Inferior parietal cortex (tissue), 1 donor: ENCODE measurements around the gene DSCAM.
"Not testable (repeated sequence)": the region's sequence is repeated elsewhere in the genome, so short reads cannot be mapped to it uniquely, and the experiment has no call there.

Experiments
- DNase-seq: peaks from one replicate; pipeline ENCODE4 v3.0.0-alpha.2; 2016; ENCODE audit errors: extremely low spot score

DSCAM gene

DNA sequence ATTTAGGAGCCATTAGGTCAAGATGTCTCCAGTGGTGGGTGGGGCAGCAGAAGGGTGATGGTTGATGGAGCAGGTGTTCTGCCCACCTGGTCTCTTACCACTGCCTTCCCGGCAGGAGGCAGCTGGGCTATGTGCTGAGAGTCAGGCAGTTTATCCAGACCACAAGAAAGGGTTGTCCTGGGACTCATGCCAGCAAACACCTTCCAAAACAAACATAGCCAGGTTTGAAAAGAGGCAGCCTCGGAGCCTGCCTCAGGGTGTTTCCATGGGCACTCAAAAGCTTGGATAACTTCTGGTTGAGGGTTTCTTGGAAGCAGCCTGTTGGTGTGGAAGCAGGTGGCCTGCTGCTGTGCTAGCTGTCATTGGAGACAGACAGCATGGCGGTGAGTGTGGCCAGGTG lies 792.6 kb downstream of the DSCAM start:
- DNase-seq = no peak

GRCh38 chr21:40053007-40053406 lies 794.0 kb downstream of the DSCAM start:
- peak; percentile 75 for DNase-seq

- DNase-seq = no peak
Measured at GRCh38 chr21:40052276-40052675, 794.7 kb downstream of the DSCAM start.

DNA sequence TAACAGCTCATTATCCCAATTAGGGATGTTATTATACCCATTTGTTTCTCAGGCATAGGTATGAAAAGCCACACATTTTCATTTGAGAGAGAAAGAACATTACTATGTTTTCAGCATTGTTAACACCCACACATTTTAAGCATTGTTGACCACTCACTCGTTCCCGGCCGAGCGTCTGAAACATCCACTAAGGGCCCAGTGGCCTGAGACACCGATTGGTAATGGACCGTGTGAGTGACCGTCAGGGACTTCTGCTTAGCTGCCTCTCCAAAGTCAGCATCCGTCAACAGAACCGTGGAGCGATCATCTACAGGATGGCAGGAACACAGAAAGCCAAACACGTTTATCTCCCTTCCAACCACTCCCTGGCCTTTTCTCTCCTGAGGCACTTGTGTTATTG lies 795.2 kb downstream of the DSCAM start:
- no peak for DNase-seq

DNA sequence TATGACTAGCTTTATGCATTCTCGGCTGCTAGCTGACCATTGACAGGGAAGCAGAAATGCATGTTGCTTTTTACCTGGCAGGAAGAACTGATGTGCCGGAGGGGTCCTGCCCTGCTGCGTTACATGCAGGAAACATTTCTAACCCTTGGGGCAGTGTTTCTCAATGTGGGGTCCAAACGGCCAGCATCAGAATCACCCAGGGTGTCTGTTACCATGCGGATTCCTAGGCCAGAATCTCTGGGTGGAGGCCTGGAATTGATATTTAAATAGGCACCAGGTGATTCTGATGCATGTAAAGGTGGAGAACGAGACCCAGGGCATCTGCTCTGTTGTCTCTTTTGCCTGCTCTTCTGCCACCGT lies 797.0 kb downstream of the DSCAM start:
- DNase-seq = no peak

DNA sequence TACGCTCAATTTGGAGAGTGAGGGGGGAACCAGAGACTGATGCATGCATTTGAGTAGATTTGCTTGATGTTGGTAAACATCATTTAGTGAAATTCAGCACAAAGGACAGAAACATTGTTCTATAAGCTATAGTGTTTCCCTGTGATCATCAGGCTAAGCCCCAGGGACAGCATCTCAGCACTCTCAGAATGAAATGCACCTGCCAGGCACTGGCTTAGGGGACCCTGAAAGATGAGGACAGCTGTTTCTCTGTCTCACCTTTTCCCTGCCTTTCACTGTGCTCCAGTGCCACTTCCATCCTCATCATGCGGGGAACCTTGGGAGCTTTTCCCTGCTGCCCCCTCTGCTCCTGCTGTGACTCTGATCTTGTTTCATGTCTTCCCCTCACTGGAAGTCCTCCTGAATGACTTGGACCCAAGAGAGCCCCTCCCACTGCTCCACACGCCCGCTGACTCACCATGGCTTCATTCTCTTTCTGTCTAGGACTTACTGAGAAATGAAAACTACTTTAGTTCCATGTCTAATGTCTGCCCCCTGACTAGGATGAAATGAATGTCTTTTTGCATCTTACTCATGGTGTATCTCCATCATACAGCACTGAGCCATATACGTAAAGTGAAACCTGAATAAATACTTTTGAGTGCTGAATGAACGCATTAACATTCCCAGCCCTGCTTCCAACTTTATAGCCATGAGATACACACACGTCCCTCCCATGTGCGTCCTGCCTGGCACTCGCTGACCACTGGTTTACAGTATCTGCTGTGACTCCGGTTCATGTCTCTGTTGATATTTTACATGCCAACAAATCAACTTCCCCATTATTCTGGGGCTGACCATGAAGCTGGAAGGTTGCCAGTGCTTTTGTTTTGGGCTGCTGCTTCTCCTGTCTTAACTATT lies 797.7 kb downstream of the DSCAM start:
- DNase-seq = no peak

GRCh38 chr21:40047993-40048730 lies 798.8 kb downstream of the DSCAM start:
- DNase-seq = no peak

DNA sequence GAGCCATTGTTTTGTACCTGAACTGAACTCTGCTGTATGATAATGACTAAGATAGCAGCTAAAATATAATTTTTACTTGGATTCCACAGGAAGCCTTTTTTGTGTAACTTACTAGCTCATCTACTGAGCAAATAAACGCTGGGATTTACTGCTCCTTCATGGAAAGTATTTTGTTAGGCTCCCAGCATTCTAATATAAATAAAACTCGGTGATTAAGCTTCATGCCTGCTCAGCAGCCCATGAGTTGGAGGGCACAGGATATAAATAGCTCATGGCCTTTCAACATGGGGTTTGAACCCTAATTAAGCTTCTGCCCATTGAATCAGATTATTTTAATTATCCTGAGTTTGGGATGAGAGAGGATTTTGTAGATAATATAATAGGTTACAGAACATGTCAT lies 799.7 kb downstream of the DSCAM start:
- DNase-seq = no peak

- no peak for DNase-seq
Measured at GRCh38 chr21:40043866-40044265, 803.1 kb downstream of the DSCAM start.

DNA sequence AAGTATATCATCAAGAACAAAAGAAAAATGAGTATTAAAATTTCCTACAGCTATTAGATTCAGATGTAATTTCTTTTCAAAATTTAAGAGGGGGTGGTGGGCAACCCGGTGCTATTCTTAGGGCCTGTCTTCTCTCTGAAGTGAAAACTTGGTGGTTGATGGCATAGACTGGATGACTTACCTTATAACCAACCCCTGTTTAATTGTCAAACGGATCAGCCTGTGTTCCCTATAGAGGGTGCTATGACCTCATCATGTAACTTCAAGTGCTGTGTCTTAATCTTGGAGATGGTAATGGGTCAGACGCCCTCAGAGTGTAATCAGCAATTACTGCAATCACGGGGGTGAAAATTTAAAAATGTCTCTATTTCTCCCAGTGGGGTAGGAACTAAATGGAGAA lies 803.5 kb downstream of the DSCAM start:
- DNase-seq = no peak

GRCh38 chr21:40041446-40041845 lies 805.5 kb downstream of the DSCAM start:
- DNase-seq = no peak

DNA sequence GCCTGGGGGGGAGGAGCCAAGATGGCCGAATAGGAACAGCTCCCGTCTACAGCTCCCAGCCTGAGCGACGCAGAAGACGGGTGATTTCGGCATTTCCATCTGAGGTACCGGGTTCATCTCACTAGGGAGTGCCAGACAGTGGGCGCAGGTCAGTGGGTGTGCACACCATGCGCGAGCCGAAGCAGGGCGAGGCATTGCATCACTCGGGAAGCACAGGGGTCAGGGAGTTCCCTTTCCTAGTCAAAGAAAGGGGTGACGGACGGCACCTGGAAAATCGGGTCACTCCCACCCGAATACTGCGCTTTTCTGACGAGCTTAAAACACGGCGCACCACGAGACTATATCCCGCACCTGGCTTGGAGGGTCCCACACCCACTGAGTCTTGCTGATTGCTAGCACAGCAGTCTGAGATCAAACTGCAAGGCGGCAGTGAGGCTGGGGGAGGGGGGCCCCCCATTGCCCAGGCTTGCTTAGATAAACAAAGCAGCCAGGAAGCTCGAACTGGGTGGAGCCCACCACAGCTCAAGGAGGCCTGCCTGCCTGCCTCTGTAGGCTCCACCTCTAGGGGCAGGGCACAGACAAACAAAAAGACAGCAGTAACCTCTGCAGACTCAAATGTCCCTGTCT lies 813.7 kb downstream of the DSCAM start:
- DNase-seq = not testable (repeated sequence)

DNA sequence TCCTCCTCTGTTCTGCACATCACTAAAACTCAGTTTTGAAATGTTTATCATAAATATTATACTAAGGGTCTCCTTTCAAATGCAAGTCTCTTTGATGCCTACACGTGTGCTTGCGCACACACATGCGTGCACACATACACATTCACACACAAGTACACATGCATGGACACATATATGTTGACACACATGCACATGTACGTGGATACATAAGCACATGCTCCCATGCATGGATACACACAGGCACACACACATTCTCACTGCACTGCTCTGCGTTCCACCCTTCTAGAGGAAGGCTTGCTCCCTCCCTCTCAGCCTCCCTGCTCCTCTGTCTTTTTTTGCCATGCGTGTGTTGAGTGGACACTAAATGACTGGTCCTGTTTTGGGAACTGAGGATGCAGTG lies 817.1 kb downstream of the DSCAM start:
- DNase-seq = no peak

GRCh38 chr21:40028393-40028792 lies 818.6 kb downstream of the DSCAM start:
- DNase-seq = not testable (repeated sequence)

DNA sequence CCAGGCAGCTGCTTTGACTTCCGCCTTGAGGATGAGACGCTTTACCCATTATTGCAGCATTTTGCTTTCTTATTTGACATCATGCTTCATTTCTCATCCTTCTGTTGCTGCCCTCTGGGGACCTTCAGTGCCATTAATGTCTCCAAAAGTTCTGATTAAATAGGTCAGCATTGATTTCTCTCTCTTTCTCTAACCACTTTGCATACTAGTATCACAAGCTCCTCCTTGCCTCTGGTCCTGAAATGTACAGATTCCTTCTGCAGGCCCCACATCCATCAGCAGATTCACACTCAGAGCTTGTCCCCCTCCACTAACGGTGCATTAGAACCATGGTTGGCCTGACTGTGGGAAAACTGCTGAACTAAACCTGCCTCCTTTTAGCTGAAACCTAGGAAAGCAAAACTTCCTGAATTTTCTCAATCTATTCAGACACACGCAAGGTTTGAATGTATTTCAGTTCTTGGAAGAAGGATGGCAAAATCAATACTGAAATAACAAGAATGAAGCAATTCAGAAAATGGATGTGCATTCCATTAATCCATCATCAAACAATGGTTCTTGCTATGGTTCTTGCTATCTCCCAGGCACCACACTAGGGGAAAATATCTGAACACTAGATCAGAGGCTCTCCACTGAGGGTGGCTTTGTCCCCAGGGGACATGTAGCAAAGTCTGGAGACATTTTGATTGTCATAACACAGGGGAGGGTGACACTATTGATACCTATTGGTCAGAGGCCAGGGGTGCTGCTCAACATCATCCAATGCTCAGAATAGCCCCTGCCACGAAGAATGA lies 825.2 kb downstream of the DSCAM start:
- DNase-seq = no peak

DNA sequence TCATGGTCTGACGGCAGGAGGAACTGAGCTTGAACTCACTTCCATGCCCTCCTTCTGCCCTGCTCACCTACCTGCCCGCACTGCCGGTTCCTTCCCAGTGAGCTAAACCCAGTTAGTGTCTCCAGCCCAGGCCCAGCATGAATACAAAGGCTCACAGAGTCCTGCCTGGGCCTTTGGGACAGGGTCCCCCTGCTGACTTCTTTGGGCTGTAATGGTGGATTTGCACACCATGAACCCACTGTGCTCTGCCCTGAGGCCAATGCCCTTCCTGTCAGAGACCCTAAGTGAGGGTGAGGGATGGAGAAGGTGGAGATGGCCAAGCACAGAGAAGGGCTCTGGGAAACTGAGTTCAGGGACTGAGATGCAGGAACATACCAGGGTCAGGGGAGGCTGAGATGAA lies 826.3 kb downstream of the DSCAM start:
- no peak for DNase-seq

GRCh38 chr21:40018871-40019475 lies 828.0 kb downstream of the DSCAM start:
- no peak for DNase-seq

DNA sequence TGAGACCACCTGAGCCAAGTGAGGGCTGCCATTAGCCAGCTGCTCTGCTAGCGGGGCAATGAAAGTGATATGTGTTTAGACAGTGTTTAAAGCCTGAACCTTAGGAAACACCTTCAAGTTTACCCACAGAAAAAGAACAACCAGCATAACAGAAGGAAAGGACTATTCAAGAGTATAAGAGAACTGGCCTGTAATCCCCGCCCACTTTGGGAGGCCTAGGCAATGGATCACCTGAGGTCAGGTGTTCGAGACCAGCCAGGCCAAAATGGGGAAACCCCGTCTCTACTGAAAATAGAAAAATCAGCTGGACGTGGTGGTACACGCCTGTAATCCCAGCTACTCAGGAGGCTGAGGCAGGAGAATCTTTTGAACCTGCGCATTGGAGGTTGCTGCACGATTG lies 830.3 kb downstream of the DSCAM start:
- no peak for DNase-seq

GRCh38 chr21:40016234-40016633 lies 830.7 kb downstream of the DSCAM start:
- DNase-seq = no peak

- DNase-seq = no peak
Measured at GRCh38 chr21:40015818-40016217, 831.1 kb downstream of the DSCAM start.

- DNase-seq = no peak
Measured at GRCh38 chr21:40014394-40014793, 832.6 kb downstream of the DSCAM start.
